ENCODE results near the gene ABCC6. TPM values are rescaled to one million over a fixed set of nuclear protein-coding genes. Genes with fewer than 3 reads are reported as not detected.
"Not testable (repeated sequence)": the region's sequence is repeated elsewhere in the genome, so short reads cannot be mapped to it uniquely, and the experiment has no call there.

ABCC6 gene
- polyA plus RNA-seq, result under 1 TPM in 1 of 3 donors, not detected in 2; 0.03 TPM

GRCh38 chr16:16222850-16223661, at the start of gene ABCC6:
ABCC6 (minus strand) TSS chr16:16223494; CDS start chr16:16223434, 60 bp downstream.
- H3K27me3 Mint-ChIP-seq (ENCODE audit: low read depth in 3 of 3); H3K9me3 Mint-ChIP-seq; H3K27ac Mint-ChIP-seq; DNase-seq; H3K4me1 Mint-ChIP-seq; H3K4me3 Mint-ChIP-seq; H3K36me3 Mint-ChIP-seq: not testable (repeated sequence)

DNA sequence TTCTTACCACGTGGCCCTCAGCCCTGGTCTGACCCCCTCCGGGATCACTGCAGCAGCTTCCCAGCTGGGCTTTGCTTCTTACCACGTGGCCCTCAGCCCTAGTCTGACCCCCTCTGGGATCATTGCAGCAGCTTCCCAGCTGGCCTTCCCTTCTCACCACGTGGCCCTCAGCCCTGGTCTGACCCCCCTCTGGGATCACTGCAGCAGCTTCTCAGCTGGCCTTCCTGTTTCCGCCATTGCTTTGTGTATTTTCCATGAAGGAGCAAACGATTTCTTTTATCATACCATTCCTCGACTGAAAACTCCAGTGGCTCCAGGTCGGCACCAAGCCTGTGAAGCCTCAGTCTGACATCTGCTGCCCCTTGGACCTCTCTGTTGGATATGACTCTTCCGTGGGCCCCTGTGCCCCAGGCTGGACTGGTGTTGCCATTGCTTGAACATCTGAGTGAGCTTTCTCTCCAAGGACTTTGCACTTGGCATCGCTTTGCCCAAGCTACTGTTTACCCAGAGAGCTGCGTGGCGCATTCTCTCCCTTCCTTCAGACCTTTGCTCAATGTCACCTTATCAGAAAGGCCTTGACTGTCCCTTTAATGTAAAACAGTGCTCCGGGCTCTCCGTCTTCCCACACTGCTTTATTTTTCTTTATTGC, 49.4 kb upstream of the ABCC6 start:
- not testable (repeated sequence) for H3K9me3 Mint-ChIP-seq; H3K27me3 Mint-ChIP-seq (ENCODE audit: low read depth in 3 of 3); H3K4me1 Mint-ChIP-seq; DNase-seq; H3K27ac Mint-ChIP-seq; H3K36me3 Mint-ChIP-seq; H3K4me3 Mint-ChIP-seq

DNA sequence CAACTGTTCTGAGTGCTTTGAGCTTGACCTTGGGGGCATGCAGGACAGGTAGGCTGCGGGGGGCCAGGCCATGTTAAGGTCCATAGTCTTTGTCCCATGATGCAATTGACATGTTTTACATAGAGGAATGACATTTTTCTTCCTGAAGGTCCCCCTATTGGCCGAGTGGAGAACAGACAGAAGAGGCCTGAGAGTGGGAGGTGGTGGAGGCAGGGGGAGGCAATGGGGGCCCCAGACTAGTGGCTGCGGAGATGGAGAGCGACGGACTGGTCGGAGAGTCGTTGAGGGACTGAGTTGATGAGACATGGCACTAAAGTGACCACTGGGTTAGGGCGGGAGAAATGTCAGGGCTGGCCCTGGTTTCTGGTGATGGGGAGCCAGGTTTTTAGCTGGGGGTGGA, 48.4 kb upstream of the ABCC6 start:
- H3K27ac Mint-ChIP-seq; H3K4me3 Mint-ChIP-seq; H3K27me3 Mint-ChIP-seq (ENCODE audit: low read depth in 3 of 3); H3K9me3 Mint-ChIP-seq; H3K4me1 Mint-ChIP-seq; DNase-seq; H3K36me3 Mint-ChIP-seq: not testable (repeated sequence)

- H3K27me3 Mint-ChIP-seq (ENCODE audit: low read depth in 3 of 3); H3K4me1 Mint-ChIP-seq; DNase-seq; H3K27ac Mint-ChIP-seq; H3K9me3 Mint-ChIP-seq; H3K4me3 Mint-ChIP-seq; H3K36me3 Mint-ChIP-seq: not testable (repeated sequence)
These were observed 45.0 kb upstream of the ABCC6 start for GRCh38 chr16:16268185-16268808.

DNA sequence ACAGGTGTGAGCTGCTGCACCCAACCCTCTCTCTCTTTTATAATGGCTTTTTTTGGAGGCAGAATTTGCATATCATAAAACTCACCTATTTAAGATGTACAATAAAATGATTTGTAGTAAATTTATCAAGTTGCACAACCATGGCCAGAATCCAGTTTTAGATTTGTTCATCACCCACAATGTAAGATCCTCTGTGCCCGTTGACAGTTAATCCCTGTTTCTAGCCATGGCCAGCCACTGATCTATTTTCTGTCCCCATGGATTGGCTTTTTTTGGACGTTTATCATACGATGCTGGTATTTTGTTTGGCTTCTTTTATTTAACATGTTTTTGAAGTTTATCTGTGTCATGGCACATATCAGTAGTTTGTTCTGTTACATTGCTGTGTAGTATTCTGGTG, 44.4 kb upstream of the ABCC6 start:
- not testable (repeated sequence) for H3K9me3 Mint-ChIP-seq; H3K4me1 Mint-ChIP-seq; H3K27me3 Mint-ChIP-seq (ENCODE audit: low read depth in 3 of 3); DNase-seq; H3K27ac Mint-ChIP-seq; H3K4me3 Mint-ChIP-seq; H3K36me3 Mint-ChIP-seq

DNA sequence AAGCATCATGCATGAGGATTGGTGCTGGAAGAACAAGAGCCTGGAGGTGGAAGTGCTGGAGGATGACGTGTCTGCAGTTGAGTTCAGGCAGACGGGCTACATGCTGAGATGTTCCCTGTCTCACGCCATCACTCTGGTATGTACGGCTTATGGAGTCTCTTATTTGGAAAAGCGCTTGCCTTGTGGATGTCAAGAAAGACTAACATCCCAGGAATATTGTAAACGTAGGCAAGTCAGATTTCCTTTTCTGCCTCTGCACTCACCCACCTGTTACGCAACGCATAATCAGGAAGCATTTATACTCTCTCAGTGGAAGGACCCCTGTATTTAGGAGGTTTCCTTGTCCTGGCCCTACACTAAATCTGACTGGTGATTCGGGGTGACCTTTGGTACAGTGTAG, 41.8 kb upstream of the ABCC6 start:
- H3K27me3 Mint-ChIP-seq (ENCODE audit: low read depth in 3 of 3); H3K4me3 Mint-ChIP-seq; H3K36me3 Mint-ChIP-seq; H3K27ac Mint-ChIP-seq; H3K4me1 Mint-ChIP-seq; DNase-seq; H3K9me3 Mint-ChIP-seq: not testable (repeated sequence)

DNA sequence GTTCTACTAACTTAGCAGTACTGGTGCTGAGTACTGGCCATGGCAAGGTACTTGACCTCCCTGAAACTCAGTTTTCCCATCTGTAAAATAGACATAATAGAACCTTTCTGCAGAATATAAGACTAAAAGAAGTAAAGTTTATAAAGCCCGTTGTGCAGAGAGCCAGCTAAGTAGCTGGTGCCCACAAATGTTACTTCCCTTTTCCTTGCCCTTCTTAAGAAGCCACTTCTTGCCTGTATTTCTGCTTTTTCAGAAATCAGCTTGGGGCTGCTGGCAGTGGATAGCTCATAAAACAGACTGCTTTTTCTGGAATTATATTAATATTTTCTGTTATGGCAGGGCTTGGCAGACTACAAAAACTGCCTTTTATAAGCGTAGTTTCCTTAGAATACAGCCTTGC, 40.7 kb upstream of the ABCC6 start:
- not testable (repeated sequence) for H3K36me3 Mint-ChIP-seq; H3K4me3 Mint-ChIP-seq; H3K27ac Mint-ChIP-seq; DNase-seq; H3K9me3 Mint-ChIP-seq; H3K27me3 Mint-ChIP-seq (ENCODE audit: low read depth in 3 of 3); H3K4me1 Mint-ChIP-seq

DNA sequence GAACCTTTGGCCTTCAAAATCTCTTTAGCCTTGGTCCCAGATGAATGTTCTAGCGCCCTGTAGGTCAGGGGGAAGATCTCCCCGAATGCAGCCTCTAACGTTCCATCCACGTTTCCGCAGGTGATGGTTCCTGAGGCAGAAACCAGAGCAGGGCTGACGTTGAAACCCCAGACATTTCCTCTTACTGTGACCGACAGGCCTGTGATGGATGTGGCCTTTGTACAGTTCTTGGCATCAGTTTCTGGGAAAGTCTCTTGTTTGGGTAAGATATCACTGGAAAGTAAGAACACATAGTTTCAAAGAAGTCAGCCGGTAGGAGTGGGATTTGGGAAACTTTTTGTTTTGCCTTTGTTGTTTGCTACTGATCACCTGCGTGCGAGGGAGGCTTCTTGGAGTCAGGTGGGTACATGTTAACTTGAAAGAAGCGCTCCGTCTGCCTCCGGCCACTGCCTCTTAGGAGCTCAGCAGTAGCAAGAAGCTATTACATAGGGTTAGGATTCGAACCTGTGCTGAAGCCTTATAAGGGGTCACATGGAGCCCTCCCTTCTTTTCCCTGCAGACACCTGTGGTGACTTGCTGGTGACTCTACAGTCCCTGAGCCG, 39.8 kb upstream of the ABCC6 start:
- not testable (repeated sequence) for H3K9me3 Mint-ChIP-seq; H3K27ac Mint-ChIP-seq; DNase-seq; H3K4me1 Mint-ChIP-seq; H3K4me3 Mint-ChIP-seq; H3K36me3 Mint-ChIP-seq; H3K27me3 Mint-ChIP-seq (ENCODE audit: low read depth in 3 of 3)

DNA sequence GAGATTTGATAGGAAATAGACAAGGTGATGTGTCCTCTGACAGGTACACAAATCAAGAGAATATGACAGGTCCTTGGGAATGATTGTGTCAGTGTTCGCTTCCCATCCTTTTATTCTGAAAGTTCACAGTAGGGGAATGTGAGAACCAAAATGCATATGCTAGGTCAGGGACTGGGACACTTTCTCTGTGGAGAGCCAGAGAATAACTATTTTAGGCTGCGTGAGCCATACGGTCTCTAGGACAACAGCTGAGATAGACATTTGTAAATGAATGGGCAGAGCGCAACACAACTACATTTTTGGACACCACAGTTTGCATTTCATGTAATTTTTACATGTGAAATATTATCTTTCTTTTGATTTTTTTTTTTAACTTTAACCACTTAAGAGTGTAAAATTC, 36.7 kb upstream of the ABCC6 start:
- H3K27me3 Mint-ChIP-seq (ENCODE audit: low read depth in 3 of 3); H3K4me3 Mint-ChIP-seq; DNase-seq; H3K9me3 Mint-ChIP-seq; H3K36me3 Mint-ChIP-seq; H3K27ac Mint-ChIP-seq; H3K4me1 Mint-ChIP-seq: not testable (repeated sequence)

DNA sequence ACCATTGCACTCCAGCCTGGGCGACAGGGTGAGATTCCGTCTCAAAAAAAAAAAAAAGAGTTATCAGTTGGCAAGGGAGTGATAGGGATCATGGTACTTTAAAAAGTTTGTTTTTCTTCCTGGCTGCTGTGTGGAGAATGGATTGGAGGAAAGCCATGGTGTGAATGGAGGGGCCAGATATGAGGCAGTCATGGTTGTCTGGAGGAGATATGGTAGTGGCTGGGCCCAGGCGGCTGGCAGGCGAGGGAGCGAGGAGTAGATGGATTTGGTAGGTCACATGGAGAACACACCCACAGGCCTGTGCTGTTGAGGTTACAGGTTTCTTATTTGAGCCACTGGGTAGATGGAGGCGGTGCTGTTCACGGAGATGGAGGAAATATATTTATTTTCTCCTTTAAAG, 35.5 kb upstream of the ABCC6 start:
- H3K36me3 Mint-ChIP-seq; H3K27ac Mint-ChIP-seq; DNase-seq; H3K9me3 Mint-ChIP-seq; H3K4me1 Mint-ChIP-seq; H3K4me3 Mint-ChIP-seq; H3K27me3 Mint-ChIP-seq (ENCODE audit: low read depth in 3 of 3): not testable (repeated sequence)

DNA sequence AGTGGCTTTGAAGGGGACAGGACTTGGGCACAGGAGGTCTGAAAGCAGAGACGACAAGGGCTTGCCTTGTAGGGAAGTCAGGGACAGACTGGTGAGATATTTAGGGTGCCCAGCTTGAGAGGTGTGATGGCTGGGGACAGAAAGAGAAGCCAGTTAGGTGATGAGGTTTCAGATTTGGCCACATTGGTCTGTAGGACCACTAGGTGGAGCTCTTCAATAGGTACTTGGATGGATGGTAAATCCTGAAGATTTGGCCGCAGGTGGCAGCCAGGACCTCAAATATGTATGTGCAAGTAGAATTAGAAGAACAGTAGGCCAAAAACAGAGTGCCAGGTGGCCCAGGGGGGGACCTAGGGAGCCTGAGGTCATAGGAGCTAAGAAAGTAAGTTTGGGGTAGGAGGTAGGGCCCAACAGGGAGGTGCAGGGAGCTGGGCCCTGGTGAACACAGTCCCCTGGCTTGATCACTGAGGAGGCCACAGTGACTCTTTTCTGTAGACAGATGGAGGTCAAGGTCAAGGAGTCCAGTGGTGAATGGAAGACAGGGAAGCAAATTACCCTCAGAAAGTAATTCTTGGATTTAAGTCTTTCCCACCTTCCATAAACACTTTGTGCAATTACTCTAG, 34.1 kb upstream of the ABCC6 start:
- not testable (repeated sequence) for H3K4me1 Mint-ChIP-seq; H3K4me3 Mint-ChIP-seq; H3K27me3 Mint-ChIP-seq (ENCODE audit: low read depth in 3 of 3); H3K27ac Mint-ChIP-seq; DNase-seq; H3K9me3 Mint-ChIP-seq; H3K36me3 Mint-ChIP-seq

- not testable (repeated sequence) for H3K4me1 Mint-ChIP-seq; H3K27ac Mint-ChIP-seq; H3K4me3 Mint-ChIP-seq; H3K27me3 Mint-ChIP-seq (ENCODE audit: low read depth in 3 of 3); DNase-seq; H3K9me3 Mint-ChIP-seq; H3K36me3 Mint-ChIP-seq
These were observed 29.1 kb upstream of the ABCC6 start for GRCh38 chr16:16252377-16252776.

- not testable (repeated sequence) for H3K4me3 Mint-ChIP-seq; H3K9me3 Mint-ChIP-seq; H3K27ac Mint-ChIP-seq; DNase-seq; H3K27me3 Mint-ChIP-seq (ENCODE audit: low read depth in 3 of 3); H3K36me3 Mint-ChIP-seq; H3K4me1 Mint-ChIP-seq
These were observed 26.5 kb upstream of the ABCC6 start for GRCh38 chr16:16249621-16250330.

- not testable (repeated sequence) for H3K4me3 Mint-ChIP-seq; H3K36me3 Mint-ChIP-seq; H3K4me1 Mint-ChIP-seq; DNase-seq; H3K27me3 Mint-ChIP-seq (ENCODE audit: low read depth in 3 of 3); H3K27ac Mint-ChIP-seq; H3K9me3 Mint-ChIP-seq
These were observed 24.1 kb upstream of the ABCC6 start for GRCh38 chr16:16247439-16247838.

Data from immature natural killer cell (primary cell).